Measurements from ENCODE around the gene TBXA2R.
"Not testable (repeated sequence)": the region's sequence is repeated elsewhere in the genome, so short reads cannot be mapped to it uniquely, and the experiment has no call there.

TBXA2R gene

DNA sequence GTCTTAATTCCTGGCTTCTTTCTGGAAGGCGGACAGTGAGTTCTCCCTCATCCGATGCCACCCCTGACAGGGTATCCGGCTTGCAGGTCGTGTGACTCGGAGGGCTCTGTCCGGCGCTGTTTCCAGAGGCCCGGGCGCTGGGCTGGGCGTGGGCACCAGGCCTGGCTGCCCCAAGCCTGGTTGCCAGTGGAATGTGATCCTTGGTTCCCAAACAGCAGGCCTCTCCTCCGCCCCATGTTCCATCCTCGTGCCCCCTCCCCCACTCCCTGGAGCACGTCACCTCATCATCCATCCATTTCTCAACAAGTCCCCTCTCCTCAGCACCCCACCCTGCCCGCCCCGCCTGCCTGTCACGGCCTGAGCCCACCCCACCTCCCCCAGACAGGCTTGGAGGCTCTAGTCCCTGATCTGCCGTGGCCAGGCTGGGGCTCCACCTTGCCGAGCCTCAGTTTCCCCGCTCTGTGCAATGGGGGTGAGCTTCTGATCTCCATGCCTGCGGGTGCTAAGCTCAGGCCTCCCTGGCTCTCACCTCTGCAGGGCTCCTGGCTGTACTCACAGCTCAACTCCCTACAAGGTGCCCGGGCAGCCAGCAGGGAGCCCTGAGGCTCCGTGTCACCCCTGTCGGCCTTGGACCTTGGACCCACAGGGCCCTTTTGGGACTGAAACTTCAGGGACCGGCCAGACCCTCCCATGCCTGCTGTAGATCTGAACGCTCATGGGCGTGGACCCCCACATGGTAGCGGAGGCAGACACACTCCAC lies 2.3 kb downstream of the TBXA2R start:
- DNase-seq: no peak

DNA sequence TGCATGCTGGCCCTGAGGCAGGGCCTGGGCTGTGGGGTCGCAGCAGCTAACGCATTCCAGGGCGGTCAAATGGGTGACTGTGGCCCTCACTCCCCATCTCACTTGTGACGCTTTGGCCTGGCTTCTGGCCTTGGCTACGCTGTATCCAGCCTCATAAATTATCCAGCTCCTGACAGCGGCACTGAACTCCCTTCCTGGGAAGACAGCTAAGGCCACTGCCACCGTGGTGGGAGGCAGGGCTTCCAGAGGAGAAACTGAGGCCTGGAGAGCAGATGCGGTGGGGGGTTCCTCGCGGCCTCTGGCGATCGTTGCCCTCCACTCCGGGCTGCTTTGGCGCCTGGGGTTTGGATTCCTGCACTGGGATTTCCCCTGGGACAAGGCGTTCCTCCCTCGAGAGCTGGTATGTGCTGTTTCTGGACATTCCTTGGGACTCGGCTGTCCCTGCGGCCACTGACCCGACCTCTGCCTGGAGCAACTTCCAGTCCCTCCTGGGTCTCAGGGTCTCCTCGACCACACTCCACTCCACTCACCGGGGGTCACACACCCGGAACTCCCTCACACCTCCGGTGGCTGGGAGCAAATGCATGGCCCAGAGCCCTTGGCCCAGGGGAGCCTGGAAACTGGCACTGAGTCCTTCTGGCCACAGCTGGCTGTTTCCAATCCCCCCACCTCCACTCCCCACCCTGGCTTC lies 3.4 kb downstream of the TBXA2R start:
- no peak for DNase-seq

DNA sequence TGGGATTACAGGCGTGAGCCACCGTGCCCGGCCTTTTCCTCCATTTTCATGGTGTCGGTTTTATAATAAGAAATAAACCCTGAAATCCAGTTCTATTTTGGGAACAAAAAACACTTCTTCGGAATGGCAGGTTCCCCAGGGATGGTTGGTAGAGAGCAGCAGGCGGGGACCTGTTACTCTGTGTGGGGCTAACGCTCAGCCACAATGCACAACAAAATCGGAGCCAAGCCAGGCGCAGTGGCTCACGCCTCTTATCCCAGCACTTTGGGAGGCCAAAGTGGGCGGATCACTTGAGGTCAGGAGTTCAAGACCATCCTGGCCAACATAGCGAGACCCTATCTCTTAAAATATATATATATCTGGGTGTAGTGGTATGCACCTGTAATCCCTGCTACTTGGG lies 5.7 kb downstream of the TBXA2R start:
- no peak for DNase-seq

DNA sequence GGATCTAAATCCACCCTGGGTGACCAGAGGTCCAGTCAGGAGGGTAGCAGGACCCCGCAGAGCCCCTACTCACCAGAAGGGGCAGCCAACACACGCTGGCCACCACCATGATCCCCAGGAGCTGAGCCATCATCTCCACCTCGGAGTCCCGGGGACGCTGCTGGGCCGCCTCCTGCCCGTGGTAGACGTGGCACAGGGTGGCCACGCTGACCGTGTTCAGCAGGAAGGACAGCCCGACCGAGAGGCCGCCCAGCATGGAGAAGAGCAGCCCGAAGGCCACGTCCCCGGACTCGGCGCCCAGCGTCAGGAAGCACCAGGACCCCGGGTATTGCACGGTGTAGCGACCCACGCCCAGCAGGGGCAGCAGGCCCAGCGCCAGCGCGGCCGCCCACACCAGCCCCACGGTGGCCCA lies 6.9 kb downstream of the TBXA2R start:
- DNase-seq: no peak

DNA sequence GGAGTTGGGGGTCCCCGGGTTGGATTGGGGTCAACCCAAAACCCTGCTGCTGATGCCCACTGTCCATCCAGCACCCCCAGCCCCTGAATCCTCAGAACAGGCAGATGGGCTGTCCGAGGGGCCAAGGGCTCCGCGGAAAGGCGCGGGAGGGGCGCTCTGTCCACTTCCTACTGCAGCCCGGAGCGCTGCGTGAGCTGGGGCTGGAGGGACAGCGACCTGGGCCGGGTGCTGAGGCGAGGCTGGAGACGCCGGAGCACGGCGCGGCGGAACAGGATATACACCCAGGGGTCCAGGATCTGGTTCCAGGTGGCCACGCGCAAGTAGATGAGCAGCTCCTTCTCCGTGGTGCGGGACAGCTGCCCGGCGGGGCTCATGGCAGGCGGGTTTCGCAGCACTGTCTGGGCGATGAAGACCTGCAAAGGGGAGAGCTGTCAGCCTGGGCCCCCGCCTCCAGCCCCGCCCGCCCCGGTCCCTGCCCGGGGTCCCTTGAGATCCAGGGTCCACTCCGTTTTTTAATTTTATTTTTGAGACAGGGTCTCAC lies 11.1 kb downstream of the TBXA2R start:
- DNase-seq: no peak

DNA sequence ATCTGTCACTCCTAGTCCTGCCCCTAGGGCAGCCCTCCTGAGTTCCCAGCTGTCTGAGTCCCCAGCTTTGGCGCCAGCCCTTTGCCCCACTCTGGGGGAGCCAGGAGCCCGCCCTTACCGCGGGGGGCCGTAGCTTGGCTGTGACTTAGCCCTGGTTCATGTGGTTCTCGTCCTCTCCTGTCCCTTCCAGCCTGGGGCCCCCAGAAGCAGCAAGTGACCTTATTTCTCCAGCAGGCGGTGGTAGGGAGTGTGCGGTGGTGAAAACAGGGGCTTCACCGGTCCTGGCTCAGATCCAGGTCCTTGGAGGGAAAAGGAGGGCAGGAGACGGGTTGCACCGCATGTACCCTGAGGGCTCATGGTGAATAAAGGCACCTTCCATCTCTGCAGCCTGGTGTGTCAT lies 13.5 kb downstream of the TBXA2R start:
- DNase-seq: no peak

DNA sequence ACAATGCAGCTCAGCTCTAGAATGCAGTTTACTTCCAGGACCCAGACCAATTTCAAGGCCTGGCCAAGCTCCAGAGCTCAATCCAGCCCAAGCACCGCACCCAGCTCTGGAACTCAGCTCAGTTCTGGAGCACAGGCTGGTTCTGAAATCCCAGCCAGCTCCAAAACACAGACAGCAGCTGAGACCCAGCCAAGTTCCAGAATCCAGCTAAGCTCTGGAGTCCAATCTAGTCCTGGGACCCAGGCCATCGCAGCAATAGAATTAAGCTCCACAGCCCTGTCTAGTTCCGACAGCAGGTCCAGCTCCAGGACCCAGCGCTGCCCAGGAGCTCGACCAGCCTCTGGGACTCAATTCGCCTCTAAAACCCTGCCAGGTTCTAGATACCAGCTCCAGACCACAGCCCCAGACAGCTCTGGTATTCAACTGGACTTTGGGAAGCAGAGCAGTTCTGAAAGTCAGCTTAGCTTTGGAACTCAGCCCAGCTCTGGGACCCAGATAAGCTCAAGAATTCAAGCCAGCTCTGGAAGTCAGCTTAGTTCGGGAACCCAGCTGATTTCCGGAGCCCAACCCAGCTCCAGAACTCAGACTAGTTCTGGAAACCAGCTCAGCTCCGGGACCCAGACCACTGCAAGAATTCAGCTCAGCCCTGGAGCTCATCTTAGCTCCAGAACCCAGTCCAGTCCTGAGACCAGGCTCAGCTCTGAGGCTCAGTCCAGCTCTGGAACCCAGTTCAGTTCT lies 14.6 kb downstream of the TBXA2R start:
- no peak for DNase-seq

DNA sequence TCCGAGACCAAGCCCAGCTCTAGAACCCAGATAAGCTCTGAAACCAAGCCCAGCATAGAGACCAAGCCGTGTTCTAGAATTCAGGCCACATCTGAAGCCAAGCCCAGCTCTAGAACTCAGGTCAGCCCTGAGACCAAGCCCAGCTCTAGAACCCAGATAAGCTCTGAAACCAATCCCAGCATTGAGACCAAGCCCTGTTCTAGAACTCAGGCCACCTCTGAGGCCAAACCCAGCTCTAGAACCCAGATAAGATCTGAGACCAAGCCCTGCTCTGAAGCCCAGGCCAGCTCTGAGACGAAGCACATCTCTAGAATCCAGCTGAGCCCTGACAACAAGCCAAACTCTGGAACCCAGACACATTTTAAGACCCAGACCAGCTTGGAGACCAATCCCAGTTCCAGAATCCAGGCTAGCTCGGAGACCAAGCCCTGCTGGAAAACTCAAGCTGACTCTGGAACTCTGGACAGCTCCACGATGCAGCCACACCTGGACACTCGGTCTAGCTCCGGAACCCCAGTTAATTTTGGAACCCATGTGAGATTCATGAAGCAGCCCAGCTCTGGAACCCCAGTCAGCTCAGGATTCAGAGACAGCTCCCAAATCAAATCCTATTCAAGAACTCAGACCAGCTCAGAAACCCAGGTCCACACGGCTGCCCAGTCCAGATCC lies 15.6 kb downstream of the TBXA2R start:
- DNase-seq: no peak

DNA sequence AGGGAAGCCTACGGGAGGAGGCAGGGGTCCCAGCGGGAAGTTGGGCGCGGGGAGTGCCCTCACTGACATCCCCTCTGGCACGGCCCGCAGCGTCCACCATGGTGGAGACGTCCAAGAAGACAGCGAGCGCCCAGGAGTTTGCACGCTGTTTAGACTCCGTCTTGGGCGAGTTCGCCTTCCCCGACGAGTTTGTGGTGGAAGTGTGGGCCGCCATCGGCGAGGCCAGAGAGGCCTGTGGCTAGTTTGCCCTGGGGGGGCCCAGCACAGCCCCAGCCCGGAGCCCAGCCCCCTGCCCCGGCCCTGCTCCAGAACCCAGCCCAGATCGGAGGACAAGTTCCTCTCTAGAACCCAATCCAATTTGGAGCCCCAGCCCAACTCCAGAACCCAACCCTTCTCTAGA lies 16.7 kb downstream of the TBXA2R start:
- no peak for DNase-seq

DNA sequence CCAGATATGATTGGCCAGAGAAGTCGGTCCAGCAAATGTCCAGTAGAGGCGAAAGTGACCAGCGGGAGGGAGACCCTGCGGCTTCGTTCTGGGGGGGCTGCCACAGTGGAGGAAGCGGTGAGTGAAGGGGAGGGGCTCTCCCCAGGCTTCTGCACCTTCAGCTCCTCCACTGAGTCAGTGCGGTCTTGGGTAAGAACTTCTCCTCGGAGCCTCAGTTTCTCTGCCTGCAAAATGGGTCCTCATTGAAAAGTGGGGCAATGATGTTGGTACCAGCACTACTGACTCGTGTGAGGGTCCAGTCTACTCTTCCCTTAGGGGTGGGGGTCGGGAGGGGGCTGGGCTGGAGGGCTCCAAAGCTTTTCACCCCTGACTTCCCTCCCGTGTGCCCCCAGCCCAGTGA lies 17.2 kb downstream of the TBXA2R start:
- DNase-seq: no peak

DNA sequence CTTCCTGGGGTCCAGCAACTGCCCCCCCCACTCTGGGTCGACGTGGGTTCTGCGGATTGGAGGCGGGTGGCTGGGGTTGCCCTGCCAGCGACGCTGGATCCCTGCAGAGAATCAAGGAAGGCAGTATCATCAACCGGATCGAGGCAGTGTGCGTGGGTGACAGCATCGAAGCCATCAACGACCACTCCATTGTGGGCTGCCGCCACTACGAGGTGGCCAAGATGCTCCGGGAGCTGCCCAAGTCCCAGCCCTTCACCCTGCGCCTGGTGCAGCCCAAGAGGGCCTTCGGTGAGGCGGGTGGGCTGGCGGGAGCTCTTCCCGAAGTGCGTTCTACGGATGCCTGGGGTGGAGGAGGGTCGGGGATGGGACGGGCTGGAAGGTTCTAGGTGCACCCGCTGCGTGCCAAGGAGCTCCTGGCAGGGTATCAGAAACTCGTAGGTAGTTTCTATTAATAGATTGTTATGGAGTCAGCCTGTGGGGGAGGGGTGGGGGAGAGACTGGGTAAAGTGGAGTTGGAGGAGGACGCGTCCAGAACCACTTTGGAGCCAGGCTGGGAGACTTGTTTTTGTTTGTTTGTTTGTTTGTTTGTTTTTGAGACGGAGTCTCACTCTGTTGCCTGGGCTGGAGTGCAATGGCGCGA lies 19.8 kb downstream of the TBXA2R start:
- DNase-seq: no peak

DNA sequence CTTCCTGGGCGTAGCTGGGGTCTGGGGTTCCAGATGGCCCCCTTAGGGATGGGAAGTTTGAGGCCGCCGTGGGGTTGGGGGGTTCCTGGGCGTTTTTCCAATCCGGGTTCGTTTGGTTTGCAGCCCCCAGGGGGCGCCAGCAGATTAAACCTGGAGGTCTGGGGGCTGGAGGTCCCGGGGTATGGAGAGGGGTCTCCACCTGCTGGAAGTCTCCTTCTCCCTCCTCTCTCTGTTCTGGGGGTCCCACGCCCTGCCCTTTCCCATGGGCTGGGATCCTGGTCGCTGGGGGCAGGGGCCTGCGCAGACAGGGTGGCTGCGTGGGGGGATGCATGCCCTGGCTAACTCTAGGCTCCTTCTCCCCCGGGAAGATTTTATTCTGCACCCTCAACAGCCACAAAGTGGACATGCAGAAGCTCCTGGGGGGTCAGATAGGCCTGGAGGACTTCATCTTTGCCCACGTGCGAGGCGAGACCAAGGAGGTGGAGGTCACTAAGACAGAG lies 20.5 kb downstream of the TBXA2R start:
- peak; percentile 22 for DNase-seq

DNA sequence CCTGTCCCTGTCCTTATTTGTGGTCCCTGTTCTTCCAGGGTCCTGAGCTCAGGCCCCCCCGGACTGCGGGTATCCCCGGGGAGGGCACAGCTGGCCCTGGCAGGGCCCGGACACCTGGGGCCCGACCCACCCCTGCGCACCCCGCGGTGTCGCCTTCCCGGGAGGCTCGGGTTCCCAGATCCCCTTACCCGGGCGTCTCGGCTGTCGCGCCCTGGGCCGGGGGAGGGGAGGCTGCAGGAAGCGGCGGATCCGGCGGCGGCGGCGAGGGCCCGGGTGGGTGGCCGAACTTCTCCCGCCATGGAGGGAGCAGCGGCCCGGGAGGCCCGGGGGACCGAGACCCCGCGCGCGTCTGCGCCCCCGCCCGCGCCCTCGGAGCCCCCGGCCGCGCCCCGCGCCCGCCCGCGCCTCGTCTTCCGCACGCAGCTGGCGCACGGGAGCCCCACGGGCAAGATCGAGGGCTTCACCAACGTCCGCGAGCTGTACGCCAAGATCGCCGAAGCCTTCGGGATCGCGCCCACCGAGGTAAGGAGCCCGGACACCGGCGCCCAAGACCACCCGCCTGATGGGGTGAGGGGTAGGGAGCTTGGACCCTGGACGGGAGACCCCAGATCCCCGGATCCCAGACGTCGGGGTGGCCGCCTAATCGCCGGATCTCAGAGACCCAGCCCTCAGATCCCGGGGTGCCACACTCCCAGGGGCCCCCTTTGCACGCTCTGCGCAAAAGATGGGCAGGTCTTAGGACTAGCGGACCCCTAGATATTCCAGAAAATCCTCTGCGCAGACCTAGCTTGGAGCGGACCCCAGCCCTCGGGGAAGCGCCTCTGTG lies 21.2 kb downstream of the TBXA2R start, which contains the start of gene GIPC3:
Gene GIPC3 (plus strand): TSS at position 178 of the 826 bp plus-strand sequence. CDS start 120 bp downstream, at position 298.
- no peak for DNase-seq

DNA sequence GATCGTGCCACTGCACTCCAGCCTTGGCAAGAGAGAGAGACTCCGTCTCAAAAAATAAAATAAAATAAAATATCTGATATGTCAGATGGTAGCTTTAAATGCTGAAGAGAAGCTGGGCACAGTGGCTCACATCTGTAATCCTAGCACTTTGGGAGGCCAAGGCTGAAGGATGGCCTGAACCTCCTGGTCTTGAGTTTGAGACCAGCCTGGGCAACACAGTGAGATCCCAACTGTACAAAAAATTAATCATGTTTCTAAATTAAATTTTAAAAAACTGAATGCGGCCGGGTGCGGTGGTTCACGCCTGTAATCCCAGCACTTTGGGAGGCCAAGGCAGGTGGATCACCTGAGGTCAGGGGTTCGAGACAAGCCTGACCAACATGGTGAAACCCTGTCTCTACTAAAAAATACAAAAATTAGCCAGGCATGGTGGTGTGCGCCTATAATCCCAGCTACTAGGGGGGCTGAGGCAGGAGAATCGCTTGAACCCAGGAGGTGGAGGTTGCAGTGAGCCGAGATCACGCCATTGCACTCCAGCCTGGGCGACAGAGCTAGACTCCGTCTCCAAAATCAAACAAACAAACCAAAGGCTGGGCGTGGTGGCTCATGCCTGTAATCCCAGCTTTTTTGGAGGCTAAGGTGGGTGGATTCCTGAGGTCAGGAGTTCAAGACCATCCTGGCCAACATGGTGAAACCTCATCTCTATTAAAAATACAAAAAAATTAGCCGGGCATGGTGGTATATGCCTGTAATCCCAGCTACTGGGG lies 22.5 kb downstream of the TBXA2R start:
- DNase-seq: not testable (repeated sequence)

DNA sequence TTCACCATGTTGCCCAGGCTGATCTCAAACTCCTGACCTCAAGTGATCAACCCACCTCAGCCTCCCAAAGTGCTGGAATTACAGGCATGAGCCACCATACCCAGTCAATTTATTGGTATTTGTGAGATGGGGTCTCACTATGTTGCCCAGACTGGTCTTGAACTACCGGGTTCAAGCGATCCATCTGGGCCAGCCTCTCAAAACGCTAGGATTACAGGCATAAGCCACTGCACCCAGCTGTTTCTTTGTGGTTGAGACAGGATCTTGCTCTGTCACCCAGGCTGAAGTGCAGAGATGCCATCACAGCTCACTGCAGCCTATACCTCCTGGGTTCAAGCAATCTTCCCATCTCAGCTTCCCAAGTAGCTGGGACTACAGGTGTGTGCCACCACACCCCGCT lies 24.9 kb downstream of the TBXA2R start:
- not testable (repeated sequence) for DNase-seq

DNA sequence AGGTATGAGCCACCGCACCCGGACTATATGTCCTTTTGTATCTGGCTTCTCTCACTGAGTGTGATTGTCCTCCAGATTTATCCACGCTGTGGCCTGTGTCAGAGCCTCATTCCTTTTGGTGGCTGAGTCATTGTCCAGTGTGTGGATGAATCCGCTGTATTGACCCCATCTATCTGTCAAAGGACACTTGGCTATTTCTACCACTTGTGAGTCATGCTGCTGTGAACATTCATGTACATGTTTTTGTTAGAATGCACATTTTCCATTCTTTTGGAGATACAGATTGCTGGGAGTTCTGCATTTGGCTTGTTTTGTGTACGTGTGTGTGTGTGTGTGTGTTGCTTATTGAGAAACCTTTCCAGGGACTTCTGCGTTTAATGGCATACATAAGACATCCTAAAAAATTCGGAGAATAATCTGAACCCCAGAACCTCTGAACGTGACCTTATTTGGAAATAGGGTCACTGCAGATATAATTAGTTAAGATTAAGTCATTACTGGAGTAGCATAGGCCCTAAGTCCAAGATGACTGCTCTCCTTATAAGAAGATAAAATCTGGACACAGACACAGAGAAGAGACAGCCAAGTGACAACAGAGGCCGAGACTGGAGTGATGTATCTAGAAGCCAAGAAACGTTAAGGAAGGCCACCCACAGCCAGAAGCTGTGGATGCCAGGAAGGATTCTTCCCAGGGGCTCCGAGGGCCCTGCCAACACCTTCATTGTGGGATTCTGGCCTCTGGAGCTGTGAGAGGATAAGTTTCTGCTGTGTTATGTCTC lies 26.3 kb downstream of the TBXA2R start:
- peak; percentile 17 for DNase-seq

DNA sequence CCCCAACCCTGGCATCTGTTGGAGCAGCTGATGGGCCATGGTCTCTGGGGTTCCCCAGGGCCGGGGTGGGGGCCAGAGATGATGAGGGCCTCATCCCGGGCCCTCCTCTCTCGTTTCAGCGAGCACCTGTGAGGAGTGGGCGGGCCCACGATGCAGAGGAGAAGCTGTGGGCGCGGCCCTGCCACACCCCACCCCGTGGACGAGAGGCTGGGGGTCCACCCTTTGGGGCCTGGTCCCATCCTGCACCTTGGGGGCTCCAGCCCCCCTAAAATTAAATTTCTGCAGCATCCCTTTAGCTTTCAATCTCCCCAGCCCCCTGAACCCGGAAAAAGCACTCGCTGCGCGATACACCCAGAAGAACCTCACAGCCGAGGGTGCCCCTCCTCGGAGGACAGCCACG lies 28.3 kb downstream of the TBXA2R start:
- no peak for DNase-seq

DNA sequence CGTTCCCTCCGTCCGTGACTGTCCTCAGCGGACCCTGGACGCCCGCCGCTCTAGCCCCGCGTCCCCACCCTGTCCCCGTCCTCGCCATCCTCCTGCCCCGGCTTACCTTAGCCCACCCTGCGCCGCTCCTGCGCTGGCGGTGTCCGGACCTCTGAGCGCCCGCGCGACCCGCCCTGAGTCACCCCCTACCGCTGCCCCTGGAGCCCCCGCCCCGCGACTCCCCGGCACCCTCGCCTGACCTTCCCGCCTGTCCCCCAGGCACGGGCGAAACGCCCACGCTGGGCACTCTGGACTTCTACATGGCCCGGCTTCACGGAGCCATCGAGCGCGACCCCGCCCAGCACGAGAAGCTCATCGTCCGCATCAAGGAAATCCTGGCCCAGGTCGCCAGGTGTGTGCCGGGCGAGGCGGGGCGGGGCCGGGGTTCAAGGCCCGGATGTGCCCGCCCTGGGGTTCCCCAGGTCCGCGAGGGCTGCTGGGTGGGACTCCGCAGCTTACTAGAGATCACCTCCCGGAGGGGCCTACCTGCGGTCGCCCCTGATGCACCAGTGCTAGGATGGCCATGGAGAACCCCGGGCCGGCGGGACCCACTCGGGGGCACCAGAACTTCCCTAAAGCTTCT lies 28.8 kb downstream of the TBXA2R start:
- no peak for DNase-seq
